Body of pancreas (tissue), 4 donors: ENCODE results near the gene SLC25A33. TPM values are rescaled to one million over a fixed set of nuclear protein-coding genes. Genes with fewer than 3 reads are reported as not detected.

Experiments
- ATAC-seq: fragments of 150-250 bp; one replicate; pipeline ENCODE4 v1.9.1; 2016
- DNase-seq, 4 donors: peaks; one replicate each; pipeline ENCODE4 v3.0.0-alpha.2; 2019
- H3K27ac ChIP-seq, 4 donors: fragments of 200-600 bp; sonication (generic); 1 replicate in 3 of 4; 2 replicates in 1 of 4; pipeline versions ENCODE4 v1.5.1 to v1.6.1; 2016 to 2019; ENCODE audit warnings: mild to moderate bottlenecking in 1 of 4, mixed read lengths in 1 of 4, moderate library complexity in 1 of 4
- H3K27me3 ChIP-seq, 2 donors: fragments of 200-600 bp; sonication (generic); one replicate each; pipeline ENCODE4 v1.6.0; 2016; ENCODE audit warnings: mild to moderate bottlenecking in 1 of 2
- H3K36me3 ChIP-seq, 2 donors: fragments of 200-600 bp; sonication (generic); replicated peaks in 1 of 2; 2 replicates each; pipeline ENCODE4 v1.5.1; 2016; ENCODE audit warnings: low read depth in 2 of 2; ENCODE audit not compliant: insufficient read depth in 1 of 2
- H3K4me1 ChIP-seq: fragments of 200-600 bp; sonication (generic); one replicate; pipeline ENCODE4 v1.6.0; 2016
- H3K4me3 ChIP-seq, 2 donors: fragments of 200-600 bp; sonication (generic); 1 replicate in 1 of 2; 2 replicates in 1 of 2; pipeline ENCODE4 v1.5.1; 2016 to 2019
- H3K9me3 ChIP-seq, 3 donors: fragments of 200-600 bp; sonication (generic); 1 replicate in 2 of 3; 2 replicates in 1 of 3; pipeline ENCODE4 v1.5.1; 2016
- POLR2A ChIP-seq, 3 donors: fragments of 450-650 bp; IDR thresholded peaks; one replicate each; pipeline ENCODE4 v1.6.1; 2016; ENCODE audit warnings: antibody characterized with exemption in 3 of 3, mild to moderate bottlenecking in 2 of 3
- WGBS, 2 donors: methylation state at CpG; one replicate each; pipeline ENCODE4 v1.1.5; 2017; 5-methylcytosine and 5-hydroxymethylcytosine counted together
- intact Hi-C: fragments of 100-400 bp; cut with DNase I; formaldehyde crosslinking; loops from one replicate; pipeline ENCODE4 v1.15.1; 2023
- total RNA-seq, 2 donors: library from RNA; depleted of rRNA; stranded (reverse); fragments of >200 nt; gene quantifications; one replicate each; pipeline ENCODE4 v1.1.0, GENCODE V29; 2016
- TF ChIP-seq, protein P1 (sequence below), 7 experiments: fragments of 450-650 bp in 4 of 7; fragments of 200-600 bp in 3 of 7; sonication (generic) in 3 of 7; IDR thresholded peaks; one replicate each; pipeline ENCODE4 v1.5.1; 2016 to 2019; ENCODE audit warnings: antibody characterized with exemption in 7 of 7

Gene SLC25A33
- total RNA-seq, 2 donors from 2014 or later: 1.0 to 2.0 TPM

DNA sequence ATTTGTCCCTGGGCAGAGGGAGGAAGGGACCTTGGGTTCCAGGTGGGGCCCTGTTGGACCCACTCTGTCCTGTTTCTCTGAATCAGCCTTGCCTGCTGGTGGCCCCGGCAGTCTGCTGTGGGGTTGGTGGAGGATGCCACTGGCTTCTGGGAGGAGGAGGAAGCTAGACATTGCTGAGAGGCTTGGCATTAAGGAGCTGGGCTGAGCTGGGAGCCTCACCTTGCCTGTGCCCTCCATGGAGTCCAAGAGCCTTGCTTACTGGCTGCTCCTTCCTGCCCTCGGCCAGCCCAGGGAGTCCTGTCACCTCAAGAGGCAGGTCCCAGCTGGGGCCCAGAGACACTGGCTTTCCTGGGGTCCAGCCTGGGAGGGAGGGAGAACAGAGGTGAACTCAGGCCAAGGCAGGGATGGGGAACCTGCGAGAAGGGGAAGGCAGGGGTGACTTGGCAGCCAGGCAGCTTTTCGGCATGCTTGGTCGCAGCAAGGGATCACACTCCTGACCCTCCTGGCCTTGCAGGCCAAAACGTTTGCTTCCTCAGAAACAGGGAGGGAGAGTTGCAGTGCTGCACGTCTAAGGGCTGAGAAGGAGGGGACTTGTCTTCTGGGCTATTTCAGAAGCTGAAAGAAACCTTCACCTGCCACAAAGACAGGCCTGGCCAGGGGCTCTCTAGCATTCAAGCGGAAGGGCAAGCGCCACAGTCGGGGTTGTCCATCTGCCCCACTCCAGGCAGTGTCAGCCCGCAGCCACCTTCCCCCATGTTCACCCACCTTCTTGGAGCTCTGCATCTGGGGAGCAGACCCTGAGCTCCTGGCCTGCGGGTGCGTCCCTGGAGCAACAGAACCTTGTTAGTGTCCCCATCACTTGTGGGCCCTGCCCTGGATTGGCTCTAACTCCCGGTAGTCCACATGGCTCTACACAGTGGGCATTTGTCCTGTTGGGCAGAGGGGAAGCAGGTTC, 58.4 kb downstream of the SLC25A33 start:
- Histone ChIP-seq H3K4me1 (peaks cover 17% of the 10 kb centered on the region), H3K36me3 (peaks cover 2 to 5% of the 10 kb centered on the region in 2 donors), H3K27ac (no peak overlapping the region), H3K4me3 (no peak overlapping the region), H3K9me3 (no peaks in the 10 kb centered on the region), H3K27me3 (no peaks in the 10 kb centered on the region)
- intact Hi-C loops: no loop called here
- TF ChIP-seq POLR2A (IDR thresholded peaks at IDR 0.05): no peak
- TF ChIP-seq, protein P1, sequence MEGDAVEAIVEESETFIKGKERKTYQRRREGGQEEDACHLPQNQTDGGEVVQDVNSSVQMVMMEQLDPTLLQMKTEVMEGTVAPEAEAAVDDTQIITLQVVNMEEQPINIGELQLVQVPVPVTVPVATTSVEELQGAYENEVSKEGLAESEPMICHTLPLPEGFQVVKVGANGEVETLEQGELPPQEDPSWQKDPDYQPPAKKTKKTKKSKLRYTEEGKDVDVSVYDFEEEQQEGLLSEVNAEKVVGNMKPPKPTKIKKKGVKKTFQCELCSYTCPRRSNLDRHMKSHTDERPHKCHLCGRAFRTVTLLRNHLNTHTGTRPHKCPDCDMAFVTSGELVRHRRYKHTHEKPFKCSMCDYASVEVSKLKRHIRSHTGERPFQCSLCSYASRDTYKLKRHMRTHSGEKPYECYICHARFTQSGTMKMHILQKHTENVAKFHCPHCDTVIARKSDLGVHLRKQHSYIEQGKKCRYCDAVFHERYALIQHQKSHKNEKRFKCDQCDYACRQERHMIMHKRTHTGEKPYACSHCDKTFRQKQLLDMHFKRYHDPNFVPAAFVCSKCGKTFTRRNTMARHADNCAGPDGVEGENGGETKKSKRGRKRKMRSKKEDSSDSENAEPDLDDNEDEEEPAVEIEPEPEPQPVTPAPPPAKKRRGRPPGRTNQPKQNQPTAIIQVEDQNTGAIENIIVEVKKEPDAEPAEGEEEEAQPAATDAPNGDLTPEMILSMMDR (IDR thresholded peaks at IDR 0.05): no peak
- no peak for ATAC-seq
- WGBS, 2 donors: 80 to 84% methylated on average over 7 to 13 of the region's 14 CpGs
- no peak for DNase-seq

DNA sequence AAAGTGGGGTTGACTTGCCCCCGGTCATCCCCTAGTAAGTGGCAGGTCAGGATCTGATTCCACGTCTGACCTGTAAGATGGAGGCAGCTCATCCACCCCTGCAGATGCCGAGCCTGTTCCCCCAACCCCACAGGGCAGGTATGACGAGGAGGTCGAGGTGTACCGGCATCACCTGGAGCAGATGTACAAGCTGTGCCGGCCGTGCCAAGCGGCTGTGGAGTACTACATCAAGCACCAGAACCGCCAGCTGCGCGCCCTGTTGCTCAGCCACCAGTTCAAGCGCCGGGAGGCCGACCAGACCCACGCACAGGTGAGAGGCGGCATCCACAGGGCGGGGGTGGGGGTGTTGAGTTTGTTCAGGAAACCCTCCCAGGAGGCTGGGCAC, 59.0 kb downstream of the SLC25A33 start:
- Histone ChIP-seq H3K27ac (no peak overlapping the region), H3K27me3 (no peaks in the 10 kb centered on the region), H3K4me3 (no peak overlapping the region), H3K36me3 (peaks cover 2 to 5% of the 10 kb centered on the region in 2 donors), H3K9me3 (no peaks in the 10 kb centered on the region), H3K4me1 (peaks cover 10% of the 10 kb centered on the region)
- TF ChIP-seq POLR2A (IDR thresholded peaks at IDR 0.05): no peak
- TF ChIP-seq, protein P1 (IDR thresholded peaks at IDR 0.05): no peak
- WGBS, 2 donors: 85 to 92% methylated on average over 11 to 17 of the region's 18 CpGs
- intact Hi-C loops: no loop called here
- no peak for DNase-seq
- no peak for ATAC-seq

DNA sequence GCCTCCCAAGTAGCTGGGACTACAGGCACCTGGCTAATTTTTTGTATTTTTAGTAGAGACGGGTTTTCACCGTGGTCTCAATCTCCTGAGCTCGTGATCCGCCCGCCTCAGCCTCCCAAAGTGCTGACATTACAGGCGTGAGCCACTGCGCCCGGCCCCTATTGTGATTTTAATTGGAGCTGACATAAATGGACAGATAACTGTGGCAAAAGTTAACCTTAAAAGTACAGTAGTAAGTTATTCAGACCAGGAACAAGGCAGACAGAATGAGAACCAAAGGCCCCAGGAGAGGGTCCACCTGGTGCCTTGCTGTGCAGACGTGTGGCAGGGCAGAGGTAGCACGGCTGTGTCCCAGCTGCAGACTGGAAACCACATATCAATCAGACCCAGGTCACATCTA, 60.5 kb downstream of the SLC25A33 start:
- ATAC-seq: no peak

DNA sequence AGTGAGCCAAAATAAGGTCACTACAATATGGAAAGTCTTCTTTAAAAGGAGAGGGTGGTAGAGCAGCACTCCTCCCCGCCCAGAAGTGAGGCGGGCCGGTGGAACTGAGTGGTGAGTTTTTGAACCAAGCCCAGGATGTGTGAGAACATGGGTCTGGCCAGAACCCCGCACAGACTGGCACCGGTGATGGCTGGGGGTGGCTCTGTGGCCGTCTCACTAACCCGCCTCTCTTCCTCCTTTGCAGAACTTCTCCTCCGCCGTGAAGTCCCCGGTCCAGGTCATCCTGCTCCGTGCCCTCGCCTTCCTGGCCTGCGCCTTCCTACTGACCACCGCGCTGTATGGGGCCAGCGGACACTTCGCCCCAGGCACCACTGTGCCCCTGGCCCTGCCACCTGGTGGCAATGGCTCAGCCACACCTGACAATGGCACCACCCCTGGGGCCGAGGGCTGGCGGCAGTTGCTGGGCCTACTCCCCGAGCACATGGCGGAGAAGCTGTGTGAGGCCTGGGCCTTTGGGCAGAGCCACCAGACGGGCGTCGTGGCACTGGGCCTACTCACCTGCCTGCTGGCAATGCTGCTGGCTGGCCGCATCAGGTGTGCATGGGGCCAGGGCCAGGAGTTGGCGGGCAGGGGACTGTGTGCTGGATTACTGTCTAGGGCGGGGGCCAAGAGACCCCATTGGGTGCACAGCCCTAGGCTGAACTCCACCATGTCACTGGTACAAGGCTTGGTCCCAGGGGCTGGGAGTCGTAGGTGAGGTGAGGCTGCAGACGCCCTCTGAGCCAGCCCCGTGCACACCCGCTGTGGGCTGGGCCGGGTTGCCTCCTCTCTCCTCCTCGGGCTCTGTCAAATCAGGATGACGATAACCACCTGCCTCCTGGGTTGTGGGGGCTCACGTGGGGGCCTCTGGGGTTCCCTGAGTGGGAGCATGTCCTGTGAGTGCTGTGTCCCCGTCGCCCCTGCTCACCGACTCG, 61.9 kb downstream of the SLC25A33 start:
- Histone ChIP-seq H3K9me3 (no peaks in the 10 kb centered on the region), H3K27ac (no peak overlapping the region), H3K4me3 (no peak overlapping the region), H3K4me1 (peaks cover 2% of the 10 kb centered on the region), H3K27me3 (no peaks in the 10 kb centered on the region), H3K36me3 (peaks cover 2 to 5% of the 10 kb centered on the region in 2 donors)
- ATAC-seq: no peak
- WGBS, 2 donors: 91 to 97% methylated on average over 18 to 32 of the region's 39 CpGs
- no peak for TF ChIP-seq POLR2A (IDR thresholded peaks at IDR 0.05)
- TF ChIP-seq, protein P1 (IDR thresholded peaks at IDR 0.05): no peak
- no peak for DNase-seq
- intact Hi-C loops: no loop called here

More for the DNA sequence above, 60.5 kb downstream of the SLC25A33 start:
- peaks cover 2 to 5% of the 10 kb centered on the region in 2 donors for H3K36me3 ChIP-seq
- no peaks in the 10 kb centered on the region for H3K9me3 ChIP-seq
- peaks cover 6% of the 10 kb centered on the region for H3K4me1 ChIP-seq
- TF ChIP-seq, protein P1 (IDR thresholded peaks at IDR 0.05): no peak
- TF ChIP-seq POLR2A (IDR thresholded peaks at IDR 0.05): no peak
- WGBS, 2 donors: 93 to 96% methylated on average over 10 of the region's 10 CpGs
- no peak for DNase-seq
- no peak overlapping the region for H3K27ac ChIP-seq
- no peaks in the 10 kb centered on the region for H3K27me3 ChIP-seq
- H3K4me3 ChIP-seq: no peak overlapping the region
- intact Hi-C loops: no loop called here
